PC-3 (cell line): ENCODE measurements around the gene PTGR2. TPM values are rescaled to one million over a fixed set of nuclear protein-coding genes. Genes with fewer than 3 reads are reported as not detected.
"Not testable (repeated sequence)": the region's sequence is repeated elsewhere in the genome, so short reads cannot be mapped to it uniquely, and the experiment has no call there.

ENCODE experiments used
- ATAC-seq: fragments of 200-7000 bp; cut with Tn5 transposase; 2 replicates; pipeline ENCODE4 v1.9.1; 2020; ENCODE audit warnings: mild to moderate bottlenecking, moderate library complexity
- BruUV-seq: library from RNA; stranded (reverse); fragments of 400-500 nt; replicated peaks from 2 replicates; lab custom pipeline; 2021; lab: Mats Ljungman, UMichigan
- CTCF ChIA-PET: fragments of 300-600 bp; sonication (Branson Sonifier 250); formaldehyde crosslinking; loops from one replicate; lab custom pipeline; 2022; ENCODE audit warnings: antibody characterized with exemption; lab: Charles Lee
- POLR2A ChIA-PET: fragments of 300-600 bp; sonication (Branson Sonifier 250); formaldehyde crosslinking; loops from one replicate; lab custom pipeline; 2022; ENCODE audit warnings: antibody characterized with exemption; ENCODE audit not compliant: unreplicated experiment; lab: Charles Lee
- DNase-seq: peaks from one replicate; pipeline ENCODE4 v3.0.0-alpha.2; 2015
- H2AFZ ChIP-seq: fragments of 300-600 bp; sonication (generic); 2 replicates; pipeline ENCODE4 v1.6.0; 2016; ENCODE audit warnings: antibody characterized with exemption, low read length
- H3F3A ChIP-seq: fragments of 300-600 bp; sonication (generic); one replicate; pipeline ENCODE4 v1.6.0; 2017; ENCODE audit warnings: antibody characterized with exemption, low read length, control low read depth, mild to moderate bottlenecking; ENCODE audit not compliant: unreplicated experiment
- H3K27ac ChIP-seq: fragments of 300-600 bp; sonication (generic); 2 replicates; pipeline ENCODE4 v1.5.1; 2016; ENCODE audit warnings: mild to moderate bottlenecking, low read length
- H3K27me3 ChIP-seq: fragments of 300-600 bp; sonication (generic); 2 replicates; pipeline ENCODE4 v1.6.1; 2016; ENCODE audit warnings: low read length, mixed read lengths
- H3K36me3 ChIP-seq: fragments of 300-600 bp; sonication (generic); 2 replicates; pipeline ENCODE4 v1.6.1; 2016; ENCODE audit warnings: low read depth, mixed run types, low read length, mixed read lengths
- H3K4me1 ChIP-seq: fragments of 300-600 bp; sonication (generic); 2 replicates; pipeline ENCODE4 v1.5.1; 2016; ENCODE audit warnings: low read length; ENCODE audit not compliant: insufficient read depth
- H3K4me2 ChIP-seq: fragments of 300-600 bp; sonication (generic); 2 replicates; pipeline ENCODE4 v1.6.0; 2016; ENCODE audit warnings: low read length
- H3K4me3 ChIP-seq: fragments of 300-600 bp; sonication (generic); 2 replicates; pipeline ENCODE4 v1.5.1; 2016; ENCODE audit warnings: mild to moderate bottlenecking, low read length, mixed read lengths
- H3K79me2 ChIP-seq: fragments of 300-600 bp; sonication (generic); 2 replicates; pipeline ENCODE4 v1.6.1; 2017; ENCODE audit warnings: low read length, mixed read lengths
- H3K9ac ChIP-seq: fragments of 300-600 bp; sonication (generic); 2 replicates; pipeline ENCODE4 v1.6.0; 2016; ENCODE audit warnings: mild to moderate bottlenecking, low read length
- H3K9me2 ChIP-seq: fragments of 300-600 bp; sonication (generic); replicated peaks from 2 replicates; pipeline ENCODE4 v1.6.1; 2016; ENCODE audit warnings: mixed run types, low read length, mixed read lengths
- H3K9me3 ChIP-seq: fragments of 300-600 bp; sonication (generic); 2 replicates; pipeline ENCODE4 v1.6.1; 2016; ENCODE audit warnings: low read length, mixed read lengths
- H4K20me1 ChIP-seq: fragments of 300-600 bp; sonication (generic); 2 replicates; pipeline ENCODE4 v1.6.1; 2016; ENCODE audit warnings: low read length, mixed read lengths
- CTCF ChIP-seq: fragments of 300-600 bp; sonication (generic); conservative IDR thresholded peaks from 2 replicates; pipeline ENCODE4 v1.5.1; 2017; ENCODE audit warnings: antibody characterized with exemption, low read depth, mild to moderate bottlenecking, low read length
- EZH2 ChIP-seq: fragments of 300-600 bp; sonication (generic); IDR thresholded peaks from one replicate; pipeline ENCODE4 v1.6.1; 2017; ENCODE audit warnings: antibody characterized with exemption, mild to moderate bottlenecking, low read length; ENCODE audit not compliant: unreplicated experiment
- EZH2phosphoT487 ChIP-seq: fragments of 300-600 bp; sonication (generic); IDR thresholded peaks from 2 replicates; pipeline ENCODE4 v1.6.1; 2018; ENCODE audit warnings: mild to moderate bottlenecking, antibody characterized with exemption, low read length, borderline replicate concordance
- intact Hi-C: fragments of 100-400 bp; cut with micrococcal nuclease; formaldehyde crosslinking; loops from 2 replicates; pipeline ENCODE4 v1.9.0; 2023
- total RNA-seq: library from RNA; depleted of rRNA; stranded (reverse); fragments of >200 nt; gene quantifications from 2 replicates; pipeline ENCODE4 v1.2.3, GENCODE V29; 2014

PTGR2 gene
- total RNA-seq, 1 experiment from 2014 or later, result 6.2 TPM

GRCh38 chr14:73833530-73834260 lies 17.9 kb upstream of the PTGR2 start:
- H3K9ac ChIP-seq, result no peak overlapping the region
- no peaks in the 10 kb centered on the region for H3K36me3 ChIP-seq
- peaks cover 13% of the 10 kb centered on the region; the same call in 1 of the 2 replicates for H3K4me1 ChIP-seq
- ATAC-seq (no peak), DNase-seq (no peak)
- no peak overlapping the region for H3K4me3 ChIP-seq
- H3K9me2 ChIP-seq, result no peaks in the 10 kb centered on the region
- H3K4me2 ChIP-seq, result no peak overlapping the region
- 0 out of 2 replicates have a peak overlapping the region, but pooled peaks have one; percentile 33 for H2AFZ ChIP-seq
- no peaks in the 10 kb centered on the region for H4K20me1 ChIP-seq
- ChIA-PET CTCF (no interaction called here), POLR2A (no interaction called here)
- H3K79me2 ChIP-seq, result no peaks in the 10 kb centered on the region
- H3K27ac ChIP-seq, result no peak overlapping the region
- intact Hi-C loops, result no loop called here
- BruUV-seq, result no TSS peak
- H3K9me3 ChIP-seq, result no peaks in the 10 kb centered on the region
- no peaks in the 10 kb centered on the region for H3K27me3 ChIP-seq
- H3F3A ChIP-seq, result no peaks in the 10 kb centered on the region
- no peak for TF ChIP-seq CTCF
- TF ChIP-seq EZH2, result no peak
- TF ChIP-seq EZH2phosphoT487, result no peak

DNA sequence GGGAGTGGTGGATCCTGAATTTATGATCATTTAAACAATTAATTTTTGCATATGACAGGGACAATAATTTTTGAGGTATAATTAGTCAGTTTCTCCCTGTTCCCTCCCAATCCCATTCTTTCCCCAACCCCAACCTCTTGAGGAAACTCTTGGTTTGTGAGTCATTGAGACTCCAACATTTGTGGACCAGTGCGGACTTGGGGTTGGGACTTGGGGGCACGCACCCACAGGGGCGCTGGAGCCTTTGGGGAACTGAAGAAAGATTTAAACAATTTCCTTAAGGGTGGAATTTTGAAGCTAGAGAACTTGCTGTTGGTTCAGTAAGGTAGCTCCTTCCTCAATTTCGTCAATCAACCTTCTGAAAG lies 17.4 kb upstream of the PTGR2 start:
- Histone ChIP-seq H2AFZ (no peak overlapping the region), H3K27me3 (no peaks in the 10 kb centered on the region), H3K9me3 (no peaks in the 10 kb centered on the region), H3K9ac (no peak overlapping the region), H3K4me1 (peaks cover 13% of the 10 kb centered on the region; the same call in 1 of the 2 replicates), H3K9me2 (no peaks in the 10 kb centered on the region), H3K36me3 (no peaks in the 10 kb centered on the region), H3K4me2 (no peak overlapping the region), H3K79me2 (no peaks in the 10 kb centered on the region), H4K20me1 (no peaks in the 10 kb centered on the region), H3K27ac (no peak overlapping the region), H3F3A (no peaks in the 10 kb centered on the region), H3K4me3 (no peak overlapping the region)
- ATAC-seq, result no peak
- no peak for DNase-seq
- no peak for TF ChIP-seq EZH2
- no peak for TF ChIP-seq CTCF
- TF ChIP-seq EZH2phosphoT487, result no peak
- no TSS peak for BruUV-seq
- POLR2A ChIA-PET, result no interaction called here
- intact Hi-C loops, result no loop called here
- CTCF ChIA-PET, result no interaction called here

GRCh38 chr14:73838293-73839034 lies 13.2 kb upstream of the PTGR2 start:
- H3K9me3 ChIP-seq, CTCF ChIA-PET, H3K4me3 ChIP-seq, BruUV-seq, POLR2A ChIA-PET, DNase-seq, H3K36me3 ChIP-seq, H3K4me1 ChIP-seq, H3K9me2 ChIP-seq, H3K79me2 ChIP-seq, H2AFZ ChIP-seq, H3K27ac ChIP-seq, H3K9ac ChIP-seq, H3K4me2 ChIP-seq, intact Hi-C loops, H4K20me1 ChIP-seq, ATAC-seq, H3K27me3 ChIP-seq, H3F3A ChIP-seq: not testable (repeated sequence)
